Lower leg skin (tissue), 3 donors: ENCODE data around the gene CRNN.

Experiments
- POLR2A ChIP-seq, 2 donors: fragments of 450-650 bp; IDR thresholded peaks; one replicate each; pipeline ENCODE4 v1.6.1; 2016 to 2017; ENCODE audit warnings: antibody characterized with exemption in 2 of 2, mild to moderate bottlenecking in 1 of 2, moderate library complexity in 1 of 2
- TF ChIP-seq, protein P1 (sequence below), 3 donors: fragments of 450-650 bp; IDR thresholded peaks; one replicate each; pipeline ENCODE4 v1.5.1; 2016; ENCODE audit warnings: antibody characterized with exemption in 3 of 3, mild to moderate bottlenecking in 3 of 3, moderate library complexity in 2 of 3

DNA sequence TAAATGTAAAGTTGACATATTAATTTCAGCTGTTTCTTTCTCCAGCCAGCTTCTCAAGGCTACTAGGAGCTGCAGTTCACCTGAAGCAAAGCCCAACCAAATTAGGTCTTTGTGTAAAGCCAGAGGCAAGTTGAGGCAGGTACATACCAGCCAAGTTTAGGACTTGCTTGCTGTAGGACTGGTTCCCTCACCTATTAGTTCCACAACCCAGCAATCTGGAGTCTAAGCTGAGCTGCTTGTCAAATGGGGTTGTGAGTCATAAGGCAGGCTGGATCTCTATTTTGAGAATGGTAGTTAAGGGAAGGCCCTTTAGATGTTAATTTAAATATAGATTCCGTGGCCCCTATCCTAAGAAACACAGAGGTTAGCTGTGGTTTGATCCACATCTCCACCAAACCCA lies 46.6 kb downstream of the CRNN start:
- TF ChIP-seq, protein P1, sequence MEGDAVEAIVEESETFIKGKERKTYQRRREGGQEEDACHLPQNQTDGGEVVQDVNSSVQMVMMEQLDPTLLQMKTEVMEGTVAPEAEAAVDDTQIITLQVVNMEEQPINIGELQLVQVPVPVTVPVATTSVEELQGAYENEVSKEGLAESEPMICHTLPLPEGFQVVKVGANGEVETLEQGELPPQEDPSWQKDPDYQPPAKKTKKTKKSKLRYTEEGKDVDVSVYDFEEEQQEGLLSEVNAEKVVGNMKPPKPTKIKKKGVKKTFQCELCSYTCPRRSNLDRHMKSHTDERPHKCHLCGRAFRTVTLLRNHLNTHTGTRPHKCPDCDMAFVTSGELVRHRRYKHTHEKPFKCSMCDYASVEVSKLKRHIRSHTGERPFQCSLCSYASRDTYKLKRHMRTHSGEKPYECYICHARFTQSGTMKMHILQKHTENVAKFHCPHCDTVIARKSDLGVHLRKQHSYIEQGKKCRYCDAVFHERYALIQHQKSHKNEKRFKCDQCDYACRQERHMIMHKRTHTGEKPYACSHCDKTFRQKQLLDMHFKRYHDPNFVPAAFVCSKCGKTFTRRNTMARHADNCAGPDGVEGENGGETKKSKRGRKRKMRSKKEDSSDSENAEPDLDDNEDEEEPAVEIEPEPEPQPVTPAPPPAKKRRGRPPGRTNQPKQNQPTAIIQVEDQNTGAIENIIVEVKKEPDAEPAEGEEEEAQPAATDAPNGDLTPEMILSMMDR (IDR thresholded peaks at IDR 0.05): no peak
- TF ChIP-seq POLR2A (IDR thresholded peaks at IDR 0.05): no peak
